Fibroblast of lung (primary cell): ENCODE results near the gene SENP8. TPM values are rescaled to one million over a fixed set of nuclear protein-coding genes. Genes with fewer than 3 reads are reported as not detected.
A peak's percentile ranks its signal among the peaks of the same experiment; 100 is the strongest.

ENCODE experiments used
- DNase-seq, 2 donors: peaks; one replicate each; pipeline versions ENCODE4 v3.0.0 to v3.0.0-alpha.2; 2010; ENCODE audit warnings: low read depth in 2 of 2
- H2AFZ ChIP-seq: 2 replicates; pipeline ENCODE4 v1.5.1; 2012; ENCODE audit warnings: low read length, control low read depth, inconsistent platforms
- H3K27ac ChIP-seq: 2 replicates; pipeline ENCODE4 v1.5.1; 2011; ENCODE audit warnings: low read length, control low read depth; ENCODE audit not compliant: insufficient read depth
- H3K27me3 ChIP-seq: 2 replicates; pipeline ENCODE4 v1.5.1; 2011; ENCODE audit warnings: mild to moderate bottlenecking, low read length; ENCODE audit not compliant: control insufficient read depth, insufficient read depth
- H3K36me3 ChIP-seq: 2 replicates; pipeline ENCODE4 v1.5.1; 2011; ENCODE audit warnings: low read length; ENCODE audit not compliant: control insufficient read depth, insufficient read depth
- H3K4me1 ChIP-seq: 2 replicates; pipeline ENCODE4 v1.5.1; 2011; ENCODE audit warnings: low read length; ENCODE audit not compliant: control insufficient read depth, insufficient read depth; ENCODE audit errors: extremely low read depth
- H3K4me2 ChIP-seq: 2 replicates; pipeline ENCODE4 v1.5.1; 2011; ENCODE audit warnings: low read length, control low read depth; ENCODE audit not compliant: insufficient read depth; ENCODE audit errors: extremely low read depth
- H3K4me3 ChIP-seq, 4 experiments: fragments of 200-600 bp in 1 of 4; sonication (generic) in 1 of 4; replicated peaks in 1 of 4; 2 replicates each; pipeline ENCODE4 v1.5.1; 2011 to 2016; ENCODE audit warnings: low read length in 4 of 4, low read depth in 3 of 4, mild to moderate bottlenecking in 3 of 4, control low read depth in 2 of 4, inconsistent platforms in 1 of 4, mixed read lengths in 1 of 4; ENCODE audit not compliant: insufficient read depth in 1 of 4; ENCODE audit errors: control extremely low read depth in 1 of 4
- H3K79me2 ChIP-seq: 2 replicates; pipeline ENCODE4 v1.5.1; 2012; ENCODE audit warnings: mild to moderate bottlenecking, low read length, inconsistent platforms; ENCODE audit not compliant: control insufficient read depth, insufficient read depth
- H3K9ac ChIP-seq: 2 replicates; pipeline ENCODE4 v1.5.1; 2011; ENCODE audit warnings: mild to moderate bottlenecking, low read length, control low read depth; ENCODE audit not compliant: insufficient read depth
- H3K9me3 ChIP-seq: 2 replicates; pipeline ENCODE4 v1.5.1; 2012; ENCODE audit warnings: low read depth, low read length; ENCODE audit not compliant: control insufficient read depth, insufficient read depth
- H4K20me1 ChIP-seq: 2 replicates; pipeline ENCODE4 v1.5.1; 2011; ENCODE audit warnings: low read length; ENCODE audit not compliant: control insufficient read depth, insufficient read depth; ENCODE audit errors: extremely low read depth
- EZH2 ChIP-seq: IDR thresholded peaks from 2 replicates; pipeline ENCODE4 v1.5.1; 2012; ENCODE audit warnings: low read length, control low read depth, mild to moderate bottlenecking; ENCODE audit errors: missing control alignments
- polyA plus RNA-seq, 2 donors: library from polyadenylated mRNA; depleted of rRNA in 1 of 2; stranded (reverse) in 1 of 2; unstranded in 1 of 2; fragments of >200 nt; gene quantifications; 2 replicates each; pipeline ENCODE4 v1.2.1, GENCODE V29; 2011 to 2012; ENCODE audit warnings: missing spikeins in 1 of 2
- total RNA-seq: library from RNA; depleted of rRNA; stranded (reverse); fragments of >200 nt; gene quantifications from 2 replicates; pipeline ENCODE4 v1.2.1, GENCODE V29; 2014
- TF ChIP-seq, protein P1 (sequence below), 2 donors: IDR thresholded peaks in 1 of 2; conservative IDR thresholded peaks in 1 of 2; 1 replicate in 1 of 2; 2 replicates in 1 of 2; pipeline ENCODE4 v1.5.1; 2011 to 2012; ENCODE audit warnings: low read length in 2 of 2, control low read depth in 1 of 2, inconsistent platforms in 1 of 2, low read depth in 1 of 2, mild to moderate bottlenecking in 1 of 2

The SENP8 gene
- total and polyA plus RNA-seq, 2 donors (not counting 1 experiment from before 2014, with no cell fraction given), result 3.0 to 3.5 TPM

GRCh38 chr15:72180761-72181324 lies 62.6 kb downstream of the SENP8 start:
- Histone ChIP-seq H3K27me3 (peaks cover 17% of the 10 kb centered on the region), H3K4me2 (no peak overlapping the region), H3K27ac (no peak overlapping the region), H3K4me3 (no peak overlapping the region), H3K79me2 (no peaks in the 10 kb centered on the region), H3K9ac (no peak overlapping the region), H3K9me3 (no peaks in the 10 kb centered on the region), H4K20me1 (no peaks in the 10 kb centered on the region), H3K36me3 (no peaks in the 10 kb centered on the region), H2AFZ (no peak overlapping the region), H3K4me1 (peaks cover 2% of the 10 kb centered on the region)
- no peak for DNase-seq
- TF ChIP-seq, protein P1, sequence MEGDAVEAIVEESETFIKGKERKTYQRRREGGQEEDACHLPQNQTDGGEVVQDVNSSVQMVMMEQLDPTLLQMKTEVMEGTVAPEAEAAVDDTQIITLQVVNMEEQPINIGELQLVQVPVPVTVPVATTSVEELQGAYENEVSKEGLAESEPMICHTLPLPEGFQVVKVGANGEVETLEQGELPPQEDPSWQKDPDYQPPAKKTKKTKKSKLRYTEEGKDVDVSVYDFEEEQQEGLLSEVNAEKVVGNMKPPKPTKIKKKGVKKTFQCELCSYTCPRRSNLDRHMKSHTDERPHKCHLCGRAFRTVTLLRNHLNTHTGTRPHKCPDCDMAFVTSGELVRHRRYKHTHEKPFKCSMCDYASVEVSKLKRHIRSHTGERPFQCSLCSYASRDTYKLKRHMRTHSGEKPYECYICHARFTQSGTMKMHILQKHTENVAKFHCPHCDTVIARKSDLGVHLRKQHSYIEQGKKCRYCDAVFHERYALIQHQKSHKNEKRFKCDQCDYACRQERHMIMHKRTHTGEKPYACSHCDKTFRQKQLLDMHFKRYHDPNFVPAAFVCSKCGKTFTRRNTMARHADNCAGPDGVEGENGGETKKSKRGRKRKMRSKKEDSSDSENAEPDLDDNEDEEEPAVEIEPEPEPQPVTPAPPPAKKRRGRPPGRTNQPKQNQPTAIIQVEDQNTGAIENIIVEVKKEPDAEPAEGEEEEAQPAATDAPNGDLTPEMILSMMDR (conservative IDR thresholded peaks at IDR 0.05 in 1 of 2, IDR thresholded peaks at IDR 0.05 in 1 of 2; ENCODE audit: low read depth in 1 of 2, low read length in 2 of 2), result no peak
- no peak for TF ChIP-seq EZH2

GRCh38 chr15:72182244-72182643 lies 64.0 kb downstream of the SENP8 start:
- TF ChIP-seq EZH2, result no peak
- TF ChIP-seq, protein P1 (conservative IDR thresholded peaks at IDR 0.05 in 1 of 2, IDR thresholded peaks at IDR 0.05 in 1 of 2; ENCODE audit: low read depth in 1 of 2, low read length in 2 of 2), result no peak
- DNase-seq, result no peak
- H3K4me1 ChIP-seq, result peaks cover 2% of the 10 kb centered on the region
- H4K20me1 ChIP-seq, result no peaks in the 10 kb centered on the region
- no peak overlapping the region for H2AFZ ChIP-seq
- no peaks in the 10 kb centered on the region for H3K36me3 ChIP-seq
- no peaks in the 10 kb centered on the region for H3K9me3 ChIP-seq
- no peak overlapping the region for H3K27ac ChIP-seq
- H3K27me3 ChIP-seq, result peaks cover 17% of the 10 kb centered on the region
- H3K4me2 ChIP-seq, result no peak overlapping the region
- H3K9ac ChIP-seq, result no peak overlapping the region
- H3K4me3 ChIP-seq, result no peak overlapping the region
- H3K79me2 ChIP-seq, result no peaks in the 10 kb centered on the region

GRCh38 chr15:72182673-72183072 lies 64.5 kb downstream of the SENP8 start:
- H3K27ac ChIP-seq, result no peak overlapping the region
- no peaks in the 10 kb centered on the region for H3K79me2 ChIP-seq
- no peak overlapping the region for H3K4me2 ChIP-seq
- DNase-seq, result peak in 1 of 2 donors; percentile 32
- no peaks in the 10 kb centered on the region for H3K9me3 ChIP-seq
- peaks cover 17% of the 10 kb centered on the region for H3K27me3 ChIP-seq
- TF ChIP-seq, protein P1 (conservative IDR thresholded peaks at IDR 0.05 in 1 of 2, IDR thresholded peaks at IDR 0.05 in 1 of 2; ENCODE audit: low read depth in 1 of 2, low read length in 2 of 2), result no peak
- TF ChIP-seq EZH2, result no peak
- peaks cover 2% of the 10 kb centered on the region for H3K4me1 ChIP-seq
- no peaks in the 10 kb centered on the region for H3K36me3 ChIP-seq
- H3K4me3 ChIP-seq, result no peak overlapping the region
- H4K20me1 ChIP-seq, result no peaks in the 10 kb centered on the region
- H2AFZ ChIP-seq, result no peak overlapping the region
- no peak overlapping the region for H3K9ac ChIP-seq
